ENCODE data around the gene KIF3B.

DNA sequence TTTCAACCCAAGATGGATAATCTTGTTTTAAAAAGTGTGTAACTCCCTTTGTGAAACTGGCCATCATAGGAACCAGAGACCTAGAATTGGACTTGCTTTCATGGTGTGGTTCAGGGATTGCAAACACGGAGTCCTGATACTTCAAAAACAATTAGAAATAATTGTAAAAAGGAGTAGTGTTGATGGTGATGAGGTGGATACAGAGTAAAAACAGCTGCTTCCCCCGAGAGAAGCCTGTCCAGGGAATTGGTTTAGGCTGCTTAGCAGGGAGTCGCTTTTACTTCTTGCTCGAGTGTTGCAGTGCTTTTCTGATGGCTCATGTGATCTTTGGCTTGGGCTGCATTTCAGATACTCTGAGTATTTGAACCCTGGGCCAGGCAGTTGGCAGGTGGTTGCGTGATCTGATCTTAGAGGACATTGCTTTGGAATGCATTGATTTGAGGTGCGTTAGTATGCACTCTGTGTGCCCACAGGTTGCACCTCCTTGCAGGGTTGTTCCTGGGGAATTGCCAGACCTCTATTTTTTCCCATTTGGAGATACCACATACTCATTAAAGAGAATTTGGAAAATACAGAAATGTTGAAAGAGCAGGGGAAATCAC lies 19.5 kb downstream of the KIF3B start:
- TF ChIP-seq, protein P1, sequence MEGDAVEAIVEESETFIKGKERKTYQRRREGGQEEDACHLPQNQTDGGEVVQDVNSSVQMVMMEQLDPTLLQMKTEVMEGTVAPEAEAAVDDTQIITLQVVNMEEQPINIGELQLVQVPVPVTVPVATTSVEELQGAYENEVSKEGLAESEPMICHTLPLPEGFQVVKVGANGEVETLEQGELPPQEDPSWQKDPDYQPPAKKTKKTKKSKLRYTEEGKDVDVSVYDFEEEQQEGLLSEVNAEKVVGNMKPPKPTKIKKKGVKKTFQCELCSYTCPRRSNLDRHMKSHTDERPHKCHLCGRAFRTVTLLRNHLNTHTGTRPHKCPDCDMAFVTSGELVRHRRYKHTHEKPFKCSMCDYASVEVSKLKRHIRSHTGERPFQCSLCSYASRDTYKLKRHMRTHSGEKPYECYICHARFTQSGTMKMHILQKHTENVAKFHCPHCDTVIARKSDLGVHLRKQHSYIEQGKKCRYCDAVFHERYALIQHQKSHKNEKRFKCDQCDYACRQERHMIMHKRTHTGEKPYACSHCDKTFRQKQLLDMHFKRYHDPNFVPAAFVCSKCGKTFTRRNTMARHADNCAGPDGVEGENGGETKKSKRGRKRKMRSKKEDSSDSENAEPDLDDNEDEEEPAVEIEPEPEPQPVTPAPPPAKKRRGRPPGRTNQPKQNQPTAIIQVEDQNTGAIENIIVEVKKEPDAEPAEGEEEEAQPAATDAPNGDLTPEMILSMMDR (IDR thresholded peaks at IDR 0.05 in 4 of 5, conservative IDR thresholded peaks at IDR 0.05 in 1 of 5): no peak
- no peak for TF ChIP-seq POLR2A (IDR thresholded peaks at IDR 0.05)
